ENCODE results near the gene COQ10A. TPM values are rescaled to one million over a fixed set of nuclear protein-coding genes. Genes with fewer than 3 reads are reported as not detected.

Gene COQ10A
- total and polyA plus RNA-seq, 9 of the 15 experiments (the other 6 are each of a cell fraction or from before 2014, with no cell fraction given) = 3.1 to 26.4 (median 12.7) TPM

GRCh38 chr12:56267443-56268071 lies 815 bp downstream of the COQ10A start (continued):
- TF ChIP-seq, protein P1, sequence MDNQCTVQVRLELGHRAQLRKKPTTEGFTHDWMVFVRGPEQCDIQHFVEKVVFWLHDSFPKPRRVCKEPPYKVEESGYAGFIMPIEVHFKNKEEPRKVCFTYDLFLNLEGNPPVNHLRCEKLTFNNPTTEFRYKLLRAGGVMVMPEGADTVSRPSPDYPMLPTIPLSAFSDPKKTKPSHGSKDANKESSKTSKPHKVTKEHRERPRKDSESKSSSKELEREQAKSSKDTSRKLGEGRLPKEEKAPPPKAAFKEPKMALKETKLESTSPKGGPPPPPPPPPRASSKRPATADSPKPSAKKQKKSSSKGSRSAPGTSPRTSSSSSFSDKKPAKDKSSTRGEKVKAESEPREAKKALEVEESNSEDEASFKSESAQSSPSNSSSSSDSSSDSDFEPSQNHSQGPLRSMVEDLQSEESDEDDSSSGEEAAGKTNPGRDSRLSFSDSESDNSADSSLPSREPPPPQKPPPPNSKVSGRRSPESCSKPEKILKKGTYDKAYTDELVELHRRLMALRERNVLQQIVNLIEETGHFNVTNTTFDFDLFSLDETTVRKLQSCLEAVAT (IDR thresholded peaks at IDR 0.05) = no peak
- no peak for TF ChIP-seq CHD4 (IDR thresholded peaks at IDR 0.05; ENCODE audit: insufficient read depth, insufficient replicate concordance, low read depth, low read length, poor library complexity, severe bottlenecking)
- TF ChIP-seq, protein P2, sequence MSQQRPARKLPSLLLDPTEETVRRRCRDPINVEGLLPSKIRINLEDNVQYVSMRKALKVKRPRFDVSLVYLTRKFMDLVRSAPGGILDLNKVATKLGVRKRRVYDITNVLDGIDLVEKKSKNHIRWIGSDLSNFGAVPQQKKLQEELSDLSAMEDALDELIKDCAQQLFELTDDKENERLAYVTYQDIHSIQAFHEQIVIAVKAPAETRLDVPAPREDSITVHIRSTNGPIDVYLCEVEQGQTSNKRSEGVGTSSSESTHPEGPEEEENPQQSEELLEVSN (IDR thresholded peaks at IDR 0.05; ENCODE audit: borderline replicate concordance in 1 of 2, extremely low read depth in 1 of 2, insufficient read depth in 1 of 2, insufficient read length in 1 of 2, low read depth in 1 of 2, low read length in 1 of 2, poor library complexity in 1 of 2, severe bottlenecking in 1 of 2) = no peak
- no peak for TF ChIP-seq PHB2 (IDR thresholded peaks at IDR 0.05; ENCODE audit: low read depth)
- TF ChIP-seq, protein P3, sequence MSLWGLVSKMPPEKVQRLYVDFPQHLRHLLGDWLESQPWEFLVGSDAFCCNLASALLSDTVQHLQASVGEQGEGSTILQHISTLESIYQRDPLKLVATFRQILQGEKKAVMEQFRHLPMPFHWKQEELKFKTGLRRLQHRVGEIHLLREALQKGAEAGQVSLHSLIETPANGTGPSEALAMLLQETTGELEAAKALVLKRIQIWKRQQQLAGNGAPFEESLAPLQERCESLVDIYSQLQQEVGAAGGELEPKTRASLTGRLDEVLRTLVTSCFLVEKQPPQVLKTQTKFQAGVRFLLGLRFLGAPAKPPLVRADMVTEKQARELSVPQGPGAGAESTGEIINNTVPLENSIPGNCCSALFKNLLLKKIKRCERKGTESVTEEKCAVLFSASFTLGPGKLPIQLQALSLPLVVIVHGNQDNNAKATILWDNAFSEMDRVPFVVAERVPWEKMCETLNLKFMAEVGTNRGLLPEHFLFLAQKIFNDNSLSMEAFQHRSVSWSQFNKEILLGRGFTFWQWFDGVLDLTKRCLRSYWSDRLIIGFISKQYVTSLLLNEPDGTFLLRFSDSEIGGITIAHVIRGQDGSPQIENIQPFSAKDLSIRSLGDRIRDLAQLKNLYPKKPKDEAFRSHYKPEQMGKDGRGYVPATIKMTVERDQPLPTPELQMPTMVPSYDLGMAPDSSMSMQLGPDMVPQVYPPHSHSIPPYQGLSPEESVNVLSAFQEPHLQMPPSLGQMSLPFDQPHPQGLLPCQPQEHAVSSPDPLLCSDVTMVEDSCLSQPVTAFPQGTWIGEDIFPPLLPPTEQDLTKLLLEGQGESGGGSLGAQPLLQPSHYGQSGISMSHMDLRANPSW (CRISPR knock-in tag; IDR thresholded peaks at IDR 0.05) = no peak
- TF ChIP-seq, protein P4, sequence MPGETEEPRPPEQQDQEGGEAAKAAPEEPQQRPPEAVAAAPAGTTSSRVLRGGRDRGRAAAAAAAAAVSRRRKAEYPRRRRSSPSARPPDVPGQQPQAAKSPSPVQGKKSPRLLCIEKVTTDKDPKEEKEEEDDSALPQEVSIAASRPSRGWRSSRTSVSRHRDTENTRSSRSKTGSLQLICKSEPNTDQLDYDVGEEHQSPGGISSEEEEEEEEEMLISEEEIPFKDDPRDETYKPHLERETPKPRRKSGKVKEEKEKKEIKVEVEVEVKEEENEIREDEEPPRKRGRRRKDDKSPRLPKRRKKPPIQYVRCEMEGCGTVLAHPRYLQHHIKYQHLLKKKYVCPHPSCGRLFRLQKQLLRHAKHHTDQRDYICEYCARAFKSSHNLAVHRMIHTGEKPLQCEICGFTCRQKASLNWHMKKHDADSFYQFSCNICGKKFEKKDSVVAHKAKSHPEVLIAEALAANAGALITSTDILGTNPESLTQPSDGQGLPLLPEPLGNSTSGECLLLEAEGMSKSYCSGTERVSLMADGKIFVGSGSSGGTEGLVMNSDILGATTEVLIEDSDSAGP (CRISPR knock-in tag; IDR thresholded peaks at IDR 0.05) = no peak
- TF ChIP-seq ARID2 (IDR thresholded peaks at IDR 0.05) = no peak
- TF ChIP-seq USF2 (CRISPR knock-in tag; IDR thresholded peaks at IDR 0.05) = peak; percentile 30; the same call in 1 of the 2 replicates
- TF ChIP-seq PTRF (tag; IDR thresholded peaks at IDR 0.05) = 0 out of 2 replicates have a peak, but pooled peaks have one; percentile 2
- no peak for TF ChIP-seq SMARCA5 (IDR thresholded peaks at IDR 0.05)
- TF ChIP-seq, protein P5, sequence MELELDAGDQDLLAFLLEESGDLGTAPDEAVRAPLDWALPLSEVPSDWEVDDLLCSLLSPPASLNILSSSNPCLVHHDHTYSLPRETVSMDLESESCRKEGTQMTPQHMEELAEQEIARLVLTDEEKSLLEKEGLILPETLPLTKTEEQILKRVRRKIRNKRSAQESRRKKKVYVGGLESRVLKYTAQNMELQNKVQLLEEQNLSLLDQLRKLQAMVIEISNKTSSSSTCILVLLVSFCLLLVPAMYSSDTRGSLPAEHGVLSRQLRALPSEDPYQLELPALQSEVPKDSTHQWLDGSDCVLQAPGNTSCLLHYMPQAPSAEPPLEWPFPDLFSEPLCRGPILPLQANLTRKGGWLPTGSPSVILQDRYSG (tag; conservative IDR thresholded peaks at IDR 0.05; ENCODE audit: low read depth) = no peak
- TF ChIP-seq CTCFL (IDR thresholded peaks at IDR 0.05; ENCODE audit: borderline replicate concordance, insufficient read depth, low read depth, low read length, poor library complexity, severe bottlenecking) = no peak
- TF ChIP-seq EGR1 (conservative IDR thresholded peaks at IDR 0.05) = peak; percentile 62

Data from K562 (cell line).